NCI-H1092 treated with DMSO at 0.1 percent for 48 hours (cell line): ENCODE results near the gene EEFSEC.

Experiments
- DNase-seq: peaks from one replicate; lab custom pipeline; 2025; lab: John Stamatoyannopoulos, UW

The EEFSEC gene

DNA sequence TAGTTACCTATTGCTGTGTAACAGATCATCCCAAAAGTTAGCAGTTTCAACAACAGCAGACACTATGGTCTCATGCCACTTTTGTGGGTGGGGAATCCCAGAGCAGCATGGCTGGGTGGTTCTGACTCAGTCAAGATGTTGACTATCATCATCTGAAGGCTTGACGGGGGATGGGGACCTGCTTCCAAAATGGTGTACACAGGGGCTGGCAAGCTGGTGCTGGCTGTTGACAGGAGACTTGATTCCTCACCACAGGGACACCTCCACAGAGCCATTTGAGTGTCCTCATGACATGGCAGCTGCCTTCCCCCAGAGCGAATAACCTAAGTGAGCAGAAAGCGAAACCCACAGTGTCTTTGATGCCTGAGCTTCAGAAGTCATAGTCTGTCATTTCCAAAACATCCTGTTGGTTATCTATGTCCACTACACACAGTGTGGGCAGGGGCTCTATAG, 294.3 kb downstream of the EEFSEC start:
- no peak for DNase-seq

DNA sequence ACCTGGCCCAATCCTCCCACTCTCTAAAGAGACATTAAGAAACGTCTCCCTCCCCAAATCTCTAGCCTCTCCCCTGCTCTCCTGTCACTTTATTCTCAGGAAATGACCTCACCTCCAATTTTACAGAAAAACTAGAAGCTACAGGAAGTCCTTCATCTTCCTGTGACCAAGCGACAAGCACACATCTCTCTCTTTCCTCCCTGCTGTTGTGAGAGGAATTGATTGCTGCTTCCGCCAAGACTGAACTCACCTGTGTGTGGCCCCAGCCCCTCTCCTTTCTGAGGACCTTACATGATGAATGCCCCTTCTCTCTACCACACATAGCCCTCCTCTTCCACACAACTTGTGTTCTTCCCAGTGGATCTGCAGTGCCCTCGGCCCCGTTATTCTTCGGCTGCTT, 295.2 kb downstream of the EEFSEC start:
- DNase-seq: no peak

DNA sequence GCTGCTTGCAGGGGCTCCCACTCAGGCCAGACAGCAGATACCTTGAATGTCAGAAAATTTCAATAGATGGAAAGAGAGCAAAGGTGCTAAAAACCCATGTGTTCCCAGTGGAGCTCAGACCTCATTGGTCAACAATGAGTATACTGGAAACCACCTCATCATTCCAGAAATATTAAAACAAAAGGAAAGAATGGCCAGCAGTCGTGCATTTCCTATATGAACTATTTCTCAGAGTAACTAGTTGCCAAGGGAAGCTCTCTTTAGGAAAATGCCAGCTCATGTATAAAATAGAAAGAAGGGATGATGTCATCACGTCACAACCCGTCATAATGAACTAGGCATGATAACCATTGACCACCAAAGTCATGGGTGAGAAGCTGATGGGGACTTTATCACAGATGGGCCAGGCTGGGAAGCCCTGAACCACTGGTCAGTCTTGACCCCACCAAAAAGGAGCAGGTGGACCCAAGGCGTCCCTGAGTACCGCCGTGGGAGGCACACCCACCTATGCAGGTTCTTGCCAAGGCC, 295.9 kb downstream of the EEFSEC start:
- DNase-seq: no peak

DNA sequence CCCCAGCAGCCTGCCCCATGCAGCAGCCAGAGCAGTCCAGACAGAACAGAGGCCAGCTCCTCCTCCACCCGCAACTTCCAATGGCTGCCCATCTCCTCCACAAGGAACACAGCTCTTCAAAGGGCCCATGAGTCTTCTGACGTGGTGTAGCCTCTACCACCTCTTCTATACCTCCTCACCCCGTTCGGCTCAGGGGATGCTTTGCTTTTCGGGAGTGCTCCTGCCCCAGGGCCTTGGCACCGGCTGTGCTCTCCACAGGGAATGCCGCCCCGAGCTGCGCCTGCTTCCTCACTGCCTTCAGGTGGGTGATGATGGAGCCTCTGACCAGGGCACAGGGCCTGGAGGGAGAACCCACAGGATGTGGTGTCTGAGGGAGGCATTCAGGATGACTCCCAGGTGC, 298.8 kb downstream of the EEFSEC start:
- no peak for DNase-seq

DNA sequence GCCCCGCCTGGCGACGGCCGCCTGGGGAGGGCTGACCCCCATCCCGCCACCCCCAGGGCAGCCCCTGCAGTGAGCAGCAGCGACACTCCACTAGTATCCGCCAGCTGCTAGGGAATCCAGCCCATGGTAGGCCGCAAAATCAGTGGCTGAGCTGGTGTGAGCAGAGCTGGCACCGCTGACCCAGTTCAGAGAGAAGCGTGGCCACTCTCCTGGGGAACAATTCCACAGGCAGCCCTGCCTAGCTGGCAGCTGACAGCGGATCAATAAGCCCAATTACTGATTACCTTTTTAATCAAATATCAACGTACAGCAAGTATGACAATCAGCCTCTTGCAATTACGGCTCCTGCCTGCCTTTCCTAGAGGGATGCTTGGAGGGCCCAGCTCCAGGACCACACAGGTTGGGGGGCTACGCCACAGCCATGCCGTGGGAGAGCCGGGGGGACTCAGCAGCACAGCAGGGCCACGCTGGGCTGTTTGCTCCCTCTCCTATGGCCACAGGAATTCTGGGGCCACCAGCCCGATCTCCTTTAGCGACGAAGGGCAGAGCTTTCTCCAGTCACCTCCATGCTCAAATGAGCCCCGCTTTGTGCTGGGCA, 299.5 kb downstream of the EEFSEC start:
- DNase-seq: no peak

DNA sequence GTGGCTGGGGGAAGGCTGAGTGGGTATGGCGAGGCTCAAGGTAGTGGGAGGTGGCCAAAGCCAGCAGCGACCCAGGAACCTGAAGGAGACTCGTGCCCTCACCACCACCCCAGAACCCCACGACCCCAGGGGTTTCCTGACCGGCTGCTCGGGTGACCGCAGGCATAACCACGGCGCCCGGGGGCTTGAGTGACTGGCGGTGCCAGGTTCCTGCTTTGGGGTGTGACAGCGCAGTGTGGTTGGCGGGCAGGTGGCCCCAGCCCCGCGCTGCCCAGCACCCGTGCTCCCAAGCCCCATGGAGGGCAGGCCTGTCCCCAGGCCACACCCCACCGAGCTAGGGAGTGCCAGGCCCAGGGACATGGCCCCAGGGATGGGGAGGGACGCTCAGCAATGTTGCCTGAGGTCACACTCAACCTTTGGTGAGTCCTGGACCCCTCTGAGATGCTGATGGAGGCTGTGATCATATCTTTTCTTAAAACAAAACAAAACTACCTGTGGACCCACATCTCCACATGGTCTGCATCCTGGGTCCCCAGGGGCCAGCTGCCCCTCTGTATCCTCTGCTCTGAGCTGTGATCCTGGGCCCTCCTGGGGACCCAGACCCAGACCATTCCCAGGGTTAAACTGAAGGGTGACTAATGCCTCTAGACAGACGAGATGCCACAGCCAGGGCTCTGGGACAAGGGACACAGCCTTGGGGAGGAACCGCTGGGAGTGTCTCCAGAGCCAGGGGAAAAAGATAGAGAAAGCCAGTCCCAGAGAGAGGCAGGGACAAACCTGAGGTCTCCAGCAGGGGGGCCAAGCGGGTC, 300.4 kb downstream of the EEFSEC start:
- no peak for DNase-seq

DNA sequence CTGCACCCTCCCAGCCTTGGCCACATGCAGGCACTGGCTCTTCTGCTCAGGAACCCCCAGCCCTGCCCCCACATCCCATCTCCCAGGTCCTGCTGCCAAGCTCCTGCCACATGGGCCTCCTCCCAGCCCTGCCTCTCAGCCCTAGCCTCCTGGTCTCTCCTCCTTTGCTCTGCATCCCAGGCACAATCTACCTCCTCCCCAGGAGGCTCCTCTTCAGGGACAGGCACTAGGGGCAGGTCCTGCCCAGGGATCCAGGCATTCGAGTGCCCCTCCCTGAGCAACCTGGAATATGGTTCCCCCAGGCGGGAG, 301.0 kb downstream of the EEFSEC start:
- DNase-seq: no peak

DNA sequence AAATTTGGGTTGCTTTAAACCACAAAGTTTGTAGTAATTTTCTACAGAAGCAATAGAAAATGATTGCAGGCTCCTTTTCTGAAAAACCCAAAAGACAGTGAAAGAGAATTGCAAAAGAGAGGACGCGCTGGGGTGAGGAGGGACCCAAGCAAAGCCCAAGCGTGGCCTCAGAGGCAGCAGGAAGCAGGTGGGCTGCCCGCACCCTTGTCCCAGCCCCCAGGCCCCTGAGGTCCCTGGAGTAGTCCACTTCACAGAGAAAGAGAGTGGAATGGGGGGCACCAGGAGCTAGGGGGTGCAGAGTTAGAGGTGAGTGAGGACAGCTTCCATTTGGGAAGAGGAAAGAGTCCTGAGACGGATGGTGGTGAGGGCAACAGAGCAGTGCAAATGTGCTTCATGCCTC, 301.8 kb downstream of the EEFSEC start:
- DNase-seq: no peak

DNA sequence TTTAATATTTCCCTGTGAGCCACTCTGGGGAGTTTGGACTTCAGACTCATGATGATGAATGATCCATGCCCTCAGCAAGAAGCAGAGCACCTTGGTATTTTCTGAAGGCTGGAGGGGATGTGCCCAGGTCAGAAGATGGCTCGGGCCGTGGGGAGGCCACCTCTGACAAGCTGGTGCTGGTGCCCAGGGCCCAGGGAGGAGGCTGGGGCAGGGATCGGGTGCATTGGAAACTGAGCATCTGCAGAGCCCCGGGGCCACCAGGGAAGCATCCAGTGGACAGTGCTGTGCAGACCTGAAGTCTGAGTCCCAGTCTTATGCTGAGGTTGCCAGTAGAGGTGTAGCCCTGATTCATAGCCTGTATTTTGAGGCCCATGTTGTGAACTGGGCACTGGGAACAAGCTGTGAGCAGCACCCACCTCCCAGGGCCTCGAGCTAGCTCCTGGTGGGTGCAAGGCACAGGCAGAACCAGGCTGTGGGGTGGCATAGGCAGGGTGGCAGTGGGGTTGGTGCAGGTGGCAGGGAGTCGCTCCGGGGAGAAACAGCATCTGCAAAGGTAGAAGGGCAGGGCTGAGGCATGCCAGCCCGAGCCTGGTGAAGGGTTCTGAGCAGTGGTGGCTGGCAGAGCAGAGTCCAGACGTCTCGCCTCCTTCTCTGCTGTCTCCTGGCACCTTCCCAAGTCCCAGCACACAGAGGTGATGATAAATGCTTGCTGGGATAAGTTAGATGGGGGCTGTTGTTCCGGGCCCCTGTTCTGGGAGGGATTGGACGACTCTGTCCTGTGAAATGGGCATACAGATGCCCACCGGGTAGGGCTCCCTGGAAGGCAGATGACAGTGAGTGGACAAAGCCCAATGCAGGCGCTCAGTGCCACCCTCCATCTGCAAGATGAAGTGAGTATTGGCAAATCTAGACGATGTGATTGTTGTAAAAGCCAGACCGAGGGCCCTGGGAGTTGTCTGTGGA, 302.8 kb downstream of the EEFSEC start:
- no peak for DNase-seq

DNA sequence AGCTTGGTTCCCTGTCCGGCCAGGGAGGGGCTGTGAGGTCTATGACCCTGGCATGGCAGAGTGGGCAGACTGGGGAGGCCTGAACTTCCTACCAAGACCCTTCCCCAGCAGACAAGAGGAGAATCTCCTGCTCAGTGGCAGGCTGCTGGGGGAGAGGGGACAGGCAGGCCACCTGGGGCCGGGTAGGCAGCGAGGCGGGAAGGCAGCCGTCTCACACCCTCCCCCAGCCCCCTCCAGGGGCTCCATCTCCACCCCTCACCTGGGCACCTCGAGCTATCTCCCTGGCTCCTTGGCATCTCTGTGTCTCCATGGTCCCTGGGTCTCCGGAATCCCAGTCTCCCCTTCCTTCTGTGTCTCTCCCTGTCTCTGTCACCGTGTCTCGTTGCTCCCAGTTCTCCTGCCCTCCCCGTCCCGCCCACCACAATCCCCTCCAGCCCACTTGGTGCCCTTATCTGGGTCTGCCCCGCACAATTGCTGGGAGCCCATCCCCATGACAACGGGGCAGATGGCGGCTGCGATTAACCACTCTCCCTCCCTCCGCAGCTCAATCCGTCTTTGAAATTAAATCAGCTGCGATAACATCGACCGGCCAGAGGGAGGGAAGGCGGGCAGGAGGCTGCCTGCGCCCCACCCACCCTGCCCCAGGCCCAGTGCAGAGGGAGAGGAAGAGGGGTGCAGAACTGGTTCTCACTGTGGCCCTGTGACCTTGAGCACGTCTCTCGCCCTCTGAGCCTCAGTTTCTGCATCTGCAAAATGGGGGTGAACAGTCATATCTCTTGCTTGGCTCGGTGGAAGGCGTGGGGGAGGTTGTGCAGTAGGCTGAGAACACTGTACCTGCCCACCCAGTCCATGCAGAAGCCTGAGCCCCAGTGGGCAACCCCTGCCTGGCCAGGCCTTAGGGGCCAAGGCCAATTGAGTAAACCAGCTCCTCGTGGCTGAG, 303.8 kb downstream of the EEFSEC start:
- no peak for DNase-seq

DNA sequence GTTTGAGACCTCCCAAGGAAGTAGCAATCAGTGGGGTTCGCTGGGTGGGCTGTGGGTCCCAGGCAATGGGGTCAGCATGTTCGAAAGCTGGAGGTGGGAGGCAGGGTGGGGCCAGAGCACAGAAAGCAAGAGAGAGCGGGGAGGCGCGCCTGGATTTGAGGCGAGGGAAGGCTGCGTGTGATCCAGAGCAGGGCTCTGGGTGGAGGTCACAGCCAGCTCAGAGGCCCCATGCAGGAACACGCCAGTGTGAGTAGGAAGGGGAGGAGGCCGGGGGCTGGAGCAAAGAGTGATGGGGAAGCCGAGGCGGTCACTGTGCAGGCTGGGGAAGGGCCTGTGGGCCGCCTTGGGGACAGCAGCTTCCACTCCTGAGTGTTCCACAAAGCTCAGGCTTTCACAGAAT, 304.7 kb downstream of the EEFSEC start:
- no peak for DNase-seq
